ENCODE data around the gene DNLZ. TPM values are rescaled to one million over a fixed set of nuclear protein-coding genes. Genes with fewer than 3 reads are reported as not detected.

DNLZ gene
- polyA plus RNA-seq, 1 donor from 2014 or later: 23.6 TPM

DNA sequence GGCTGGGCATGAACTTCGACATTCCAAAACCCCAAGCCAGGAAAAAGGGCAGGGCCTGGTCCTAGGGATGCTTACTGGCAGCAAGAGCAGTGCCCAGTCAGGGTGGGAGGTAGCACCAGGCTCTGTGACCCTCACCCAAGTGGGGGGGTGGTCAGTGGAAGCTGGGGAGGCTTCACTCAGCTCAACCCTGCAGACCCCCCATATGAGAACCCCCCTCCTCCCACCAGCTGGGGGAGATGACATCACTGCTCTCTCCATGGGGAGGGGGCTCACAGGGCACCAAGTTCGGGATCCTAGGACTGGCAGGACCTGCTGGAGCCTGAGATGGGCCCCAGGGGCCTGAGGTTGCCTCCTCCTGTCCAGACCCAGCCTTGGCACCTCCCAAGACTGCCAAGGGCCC, 4.7 kb downstream of the DNLZ start:
- H3F3A ChIP-seq (ENCODE audit: insufficient read depth, low read length, poor library complexity, severe bottlenecking): no peaks in the 10 kb centered on the region
- H3K27me3 ChIP-seq (ENCODE audit: insufficient read depth, low read depth, low read length): no peaks in the 10 kb centered on the region
- H2AFZ ChIP-seq (ENCODE audit: low read depth, low read length): no peak overlapping the region
- no peaks in the 10 kb centered on the region for H3K36me3 ChIP-seq (ENCODE audit: insufficient read depth, low read length)
- H3K4me3 ChIP-seq (ENCODE audit: low read length): no peak overlapping the region
- TF ChIP-seq SMC3 (conservative IDR thresholded peaks at IDR 0.05; ENCODE audit: poor library complexity) (no peak), TAF1 (IDR thresholded peaks at IDR 0.05; ENCODE audit: low read depth) (no peak), MXI1 (conservative IDR thresholded peaks at IDR 0.05; ENCODE audit: poor library complexity, severe bottlenecking) (no peak), RAD21 (conservative IDR thresholded peaks at IDR 0.05) (no peak), EZH2 (IDR thresholded peaks at IDR 0.05; ENCODE audit: borderline replicate concordance, insufficient read depth, low read length, poor library complexity, severe bottlenecking) (no peak), POLR2AphosphoS5 (IDR thresholded peaks at IDR 0.05) (no peak), EP300 (conservative IDR thresholded peaks at IDR 0.05; ENCODE audit: poor library complexity, severe bottlenecking) (no peak)
- TF ChIP-seq, protein P1, sequence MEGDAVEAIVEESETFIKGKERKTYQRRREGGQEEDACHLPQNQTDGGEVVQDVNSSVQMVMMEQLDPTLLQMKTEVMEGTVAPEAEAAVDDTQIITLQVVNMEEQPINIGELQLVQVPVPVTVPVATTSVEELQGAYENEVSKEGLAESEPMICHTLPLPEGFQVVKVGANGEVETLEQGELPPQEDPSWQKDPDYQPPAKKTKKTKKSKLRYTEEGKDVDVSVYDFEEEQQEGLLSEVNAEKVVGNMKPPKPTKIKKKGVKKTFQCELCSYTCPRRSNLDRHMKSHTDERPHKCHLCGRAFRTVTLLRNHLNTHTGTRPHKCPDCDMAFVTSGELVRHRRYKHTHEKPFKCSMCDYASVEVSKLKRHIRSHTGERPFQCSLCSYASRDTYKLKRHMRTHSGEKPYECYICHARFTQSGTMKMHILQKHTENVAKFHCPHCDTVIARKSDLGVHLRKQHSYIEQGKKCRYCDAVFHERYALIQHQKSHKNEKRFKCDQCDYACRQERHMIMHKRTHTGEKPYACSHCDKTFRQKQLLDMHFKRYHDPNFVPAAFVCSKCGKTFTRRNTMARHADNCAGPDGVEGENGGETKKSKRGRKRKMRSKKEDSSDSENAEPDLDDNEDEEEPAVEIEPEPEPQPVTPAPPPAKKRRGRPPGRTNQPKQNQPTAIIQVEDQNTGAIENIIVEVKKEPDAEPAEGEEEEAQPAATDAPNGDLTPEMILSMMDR (IDR thresholded peaks at IDR 0.05; ENCODE audit: poor library complexity, severe bottlenecking): no peak
- TF ChIP-seq, protein P2, sequence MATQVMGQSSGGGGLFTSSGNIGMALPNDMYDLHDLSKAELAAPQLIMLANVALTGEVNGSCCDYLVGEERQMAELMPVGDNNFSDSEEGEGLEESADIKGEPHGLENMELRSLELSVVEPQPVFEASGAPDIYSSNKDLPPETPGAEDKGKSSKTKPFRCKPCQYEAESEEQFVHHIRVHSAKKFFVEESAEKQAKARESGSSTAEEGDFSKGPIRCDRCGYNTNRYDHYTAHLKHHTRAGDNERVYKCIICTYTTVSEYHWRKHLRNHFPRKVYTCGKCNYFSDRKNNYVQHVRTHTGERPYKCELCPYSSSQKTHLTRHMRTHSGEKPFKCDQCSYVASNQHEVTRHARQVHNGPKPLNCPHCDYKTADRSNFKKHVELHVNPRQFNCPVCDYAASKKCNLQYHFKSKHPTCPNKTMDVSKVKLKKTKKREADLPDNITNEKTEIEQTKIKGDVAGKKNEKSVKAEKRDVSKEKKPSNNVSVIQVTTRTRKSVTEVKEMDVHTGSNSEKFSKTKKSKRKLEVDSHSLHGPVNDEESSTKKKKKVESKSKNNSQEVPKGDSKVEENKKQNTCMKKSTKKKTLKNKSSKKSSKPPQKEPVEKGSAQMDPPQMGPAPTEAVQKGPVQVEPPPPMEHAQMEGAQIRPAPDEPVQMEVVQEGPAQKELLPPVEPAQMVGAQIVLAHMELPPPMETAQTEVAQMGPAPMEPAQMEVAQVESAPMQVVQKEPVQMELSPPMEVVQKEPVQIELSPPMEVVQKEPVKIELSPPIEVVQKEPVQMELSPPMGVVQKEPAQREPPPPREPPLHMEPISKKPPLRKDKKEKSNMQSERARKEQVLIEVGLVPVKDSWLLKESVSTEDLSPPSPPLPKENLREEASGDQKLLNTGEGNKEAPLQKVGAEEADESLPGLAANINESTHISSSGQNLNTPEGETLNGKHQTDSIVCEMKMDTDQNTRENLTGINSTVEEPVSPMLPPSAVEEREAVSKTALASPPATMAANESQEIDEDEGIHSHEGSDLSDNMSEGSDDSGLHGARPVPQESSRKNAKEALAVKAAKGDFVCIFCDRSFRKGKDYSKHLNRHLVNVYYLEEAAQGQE (IDR thresholded peaks at IDR 0.05; ENCODE audit: borderline replicate concordance): no peak
- no peaks in the 10 kb centered on the region for H3K9me2 ChIP-seq (ENCODE audit: insufficient read depth, low read length)
- H3K9me3 ChIP-seq (ENCODE audit: low read length): no peaks in the 10 kb centered on the region
- no peaks in the 10 kb centered on the region for H3K79me2 ChIP-seq (replicated peaks; ENCODE audit: insufficient read depth, low read length)
- no peaks in the 10 kb centered on the region for H4K20me1 ChIP-seq (ENCODE audit: insufficient read depth)
- H3K4me2 ChIP-seq (ENCODE audit: low read length): no peak overlapping the region
- H3K9ac ChIP-seq (ENCODE audit: low read length): no peak overlapping the region
- H3K27ac ChIP-seq (ENCODE audit: low read length): no peak overlapping the region

DNA sequence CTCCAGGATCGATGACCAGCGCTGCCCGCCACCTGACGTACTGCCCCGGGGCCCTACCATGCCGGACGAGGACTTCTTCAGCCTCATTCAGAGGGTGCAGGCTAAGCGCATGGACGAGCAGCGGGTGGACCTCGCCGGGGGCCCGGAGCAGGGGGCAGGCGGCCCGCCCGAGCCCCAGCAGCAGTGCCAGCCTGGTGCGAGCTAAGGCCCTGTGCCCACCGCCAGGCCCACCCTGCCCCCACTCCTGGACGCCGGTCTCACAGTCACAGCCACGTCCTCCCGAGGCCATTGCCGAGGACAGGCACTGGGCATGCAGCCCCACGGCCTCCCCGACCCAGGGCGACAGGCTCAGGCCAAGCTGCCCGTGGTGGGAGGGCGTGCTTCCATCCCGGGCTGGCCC, 5.5 kb downstream of the DNLZ start:
- Histone ChIP-seq H3K4me2 (ENCODE audit: low read length) (no peak overlapping the region), H3K9me2 (ENCODE audit: insufficient read depth, low read length) (no peaks in the 10 kb centered on the region), H3F3A (ENCODE audit: insufficient read depth, low read length, poor library complexity, severe bottlenecking) (no peaks in the 10 kb centered on the region), H2AFZ (ENCODE audit: low read depth, low read length) (no peak overlapping the region), H3K79me2 (replicated peaks; ENCODE audit: insufficient read depth, low read length) (no peaks in the 10 kb centered on the region), H3K4me3 (ENCODE audit: low read length) (no peak overlapping the region), H3K36me3 (ENCODE audit: insufficient read depth, low read length) (no peaks in the 10 kb centered on the region), H3K9ac (ENCODE audit: low read length) (no peak overlapping the region), H3K9me3 (ENCODE audit: low read length) (no peaks in the 10 kb centered on the region), H3K27ac (ENCODE audit: low read length) (no peak overlapping the region), H3K27me3 (ENCODE audit: insufficient read depth, low read depth, low read length) (no peaks in the 10 kb centered on the region), H4K20me1 (ENCODE audit: insufficient read depth) (no peaks in the 10 kb centered on the region)
- TF ChIP-seq RAD21 (conservative IDR thresholded peaks at IDR 0.05) (no peak), MXI1 (conservative IDR thresholded peaks at IDR 0.05; ENCODE audit: poor library complexity, severe bottlenecking) (no peak), TAF1 (IDR thresholded peaks at IDR 0.05; ENCODE audit: low read depth) (no peak)
- TF ChIP-seq, protein P1 (IDR thresholded peaks at IDR 0.05; ENCODE audit: poor library complexity, severe bottlenecking): no peak

All from neural cell (in vitro differentiated cells).